GM18867 (cell line): ENCODE measurements around the gene INTS15.
A peak's percentile ranks its signal among the peaks of the same experiment; 100 is the strongest.
"Not testable (repeated sequence)": the region's sequence is repeated elsewhere in the genome, so short reads cannot be mapped to it uniquely, and the experiment has no call there.

ENCODE experiments used
- ATAC-seq: cut with Tn5 transposase; IDR thresholded peaks from one replicate; pipeline ENCODE4 v1.9.1; 2021; ENCODE audit warnings: mild to moderate bottlenecking, moderate library complexity; ENCODE audit not compliant: unreplicated experiment

Gene INTS15

GRCh38 chr7:6576867-6577368 is 12.9 kb upstream of the INTS15 start:
- not testable (repeated sequence) for ATAC-seq

DNA sequence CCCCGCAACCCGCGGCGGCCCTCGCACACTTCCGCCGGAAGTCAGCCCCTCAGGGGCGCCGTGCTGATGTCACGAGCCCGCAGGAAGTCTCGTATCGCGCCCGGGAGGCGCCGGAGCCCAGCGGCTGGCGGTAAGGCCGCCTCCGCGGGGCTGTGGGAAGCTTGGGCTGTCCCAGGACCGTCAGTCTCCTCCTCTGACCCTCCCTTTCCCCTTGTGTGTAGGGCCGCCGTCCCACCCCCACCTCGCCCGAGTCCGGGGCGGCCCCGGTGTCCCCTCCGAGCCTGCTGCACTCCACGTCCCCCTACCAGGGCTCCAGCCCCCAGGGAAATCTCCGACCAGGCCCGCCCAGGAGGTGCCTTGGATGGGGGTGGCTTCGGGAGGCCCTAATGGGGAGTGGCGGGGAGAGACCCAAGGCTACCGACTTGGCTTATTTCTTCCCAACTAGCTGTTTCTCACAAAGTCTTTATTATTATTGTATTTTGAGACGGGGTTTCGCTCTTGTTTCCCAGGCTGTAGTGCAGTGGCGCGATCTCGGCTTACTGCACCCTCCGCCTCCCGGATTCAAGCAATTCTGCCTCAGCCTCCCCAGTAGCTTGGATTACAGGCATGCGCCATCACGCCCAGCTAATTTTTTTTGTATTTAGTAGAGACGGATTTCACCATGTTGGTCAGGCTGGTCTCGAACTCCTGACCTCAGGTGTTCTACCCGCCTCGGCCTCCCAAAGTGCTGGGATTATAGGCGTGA is 12.3 kb upstream of the INTS15 start, which contains the start of gene ZDHHC4:
ZDHHC4 (plus strand) TSS at position 86 of the 745 bp plus-strand sequence. CDS start 3,108 bp downstream, outside the sequence.
- peak; percentile 97 for ATAC-seq

GRCh38 chr7:6578114-6579084 is 11.4 kb upstream of the INTS15 start:
- no peak for ATAC-seq

DNA sequence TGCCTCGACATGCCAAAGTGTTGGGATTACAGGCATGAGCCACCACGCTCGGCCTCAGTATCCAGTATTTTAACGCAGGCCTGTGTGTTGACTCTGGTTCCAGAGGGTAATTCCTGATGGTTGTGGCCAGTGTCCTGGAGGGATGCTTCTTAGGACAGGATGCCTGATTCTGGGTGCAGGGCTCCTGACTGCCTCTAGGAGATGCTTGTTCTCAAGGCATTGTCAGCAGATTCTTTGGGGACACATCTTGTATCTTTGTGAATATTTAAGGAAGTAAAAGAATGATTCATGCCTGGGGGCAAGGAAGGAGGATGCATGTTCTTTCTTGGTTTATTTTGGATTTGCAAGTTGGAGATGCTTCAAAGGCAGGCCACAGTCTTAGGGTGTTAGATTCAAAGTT is 10.4 kb upstream of the INTS15 start:
- no peak for ATAC-seq

GRCh38 chr7:6585746-6586432 is 3.9 kb upstream of the INTS15 start:
- not testable (repeated sequence) for ATAC-seq

GRCh38 chr7:6588566-6588965 is 1.3 kb upstream of the INTS15 start:
- no peak for ATAC-seq

- no peak for ATAC-seq
Observed at GRCh38 chr7:6589151-6589828, 531 bp upstream of the INTS15 start.

GRCh38 chr7:6590645-6591110 is 857 bp downstream of the INTS15 start:
- ATAC-seq, result peak; percentile 19

- ATAC-seq, result no peak
Observed at GRCh38 chr7:6600093-6600492, 10.3 kb downstream of the INTS15 start.

- no peak for ATAC-seq
Observed at GRCh38 chr7:6604458-6604857, 14.6 kb downstream of the INTS15 start.

GRCh38 chr7:6606866-6607583 is 17.2 kb downstream of the INTS15 start:
- no peak for ATAC-seq

DNA sequence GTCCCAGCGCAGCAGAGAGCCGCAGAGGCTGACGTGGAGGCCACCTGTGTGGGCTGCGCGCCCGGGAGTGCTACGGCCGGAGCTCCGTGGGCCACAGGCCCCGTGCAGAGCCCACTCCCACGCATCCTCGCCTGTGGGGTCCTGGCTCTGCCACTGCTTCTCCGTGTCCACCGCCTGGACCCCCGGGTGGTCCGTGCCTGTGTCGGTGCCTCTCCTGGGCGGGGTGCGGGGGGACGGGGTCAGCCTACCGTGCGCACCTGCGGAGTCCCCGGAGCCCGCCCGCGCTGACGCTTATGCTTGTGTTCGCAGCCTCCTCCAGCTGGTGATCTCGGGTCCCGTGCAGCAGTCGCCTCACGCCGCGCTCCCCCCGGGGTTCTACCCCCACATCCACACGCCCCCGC is 17.8 kb downstream of the INTS15 start:
- ATAC-seq, result no peak

GRCh38 chr7:6608081-6608480 is 18.3 kb downstream of the INTS15 start:
- no peak for ATAC-seq

- no peak for ATAC-seq
Observed at GRCh38 chr7:6608794-6609193, 19.0 kb downstream of the INTS15 start.

- ATAC-seq, result no peak
Observed at GRCh38 chr7:6612819-6613218, 23.0 kb downstream of the INTS15 start.

- no peak for ATAC-seq
Observed at GRCh38 chr7:6613706-6614105, 23.9 kb downstream of the INTS15 start.

GRCh38 chr7:6614953-6615722 is 25.3 kb downstream of the INTS15 start, which contains the start of gene ZNF853:
Gene ZNF853, plus strand, starts transcription at chr7:6615610. Its CDS starts 565 bp downstream, at chr7:6616175.
- ATAC-seq, result no peak

DNA sequence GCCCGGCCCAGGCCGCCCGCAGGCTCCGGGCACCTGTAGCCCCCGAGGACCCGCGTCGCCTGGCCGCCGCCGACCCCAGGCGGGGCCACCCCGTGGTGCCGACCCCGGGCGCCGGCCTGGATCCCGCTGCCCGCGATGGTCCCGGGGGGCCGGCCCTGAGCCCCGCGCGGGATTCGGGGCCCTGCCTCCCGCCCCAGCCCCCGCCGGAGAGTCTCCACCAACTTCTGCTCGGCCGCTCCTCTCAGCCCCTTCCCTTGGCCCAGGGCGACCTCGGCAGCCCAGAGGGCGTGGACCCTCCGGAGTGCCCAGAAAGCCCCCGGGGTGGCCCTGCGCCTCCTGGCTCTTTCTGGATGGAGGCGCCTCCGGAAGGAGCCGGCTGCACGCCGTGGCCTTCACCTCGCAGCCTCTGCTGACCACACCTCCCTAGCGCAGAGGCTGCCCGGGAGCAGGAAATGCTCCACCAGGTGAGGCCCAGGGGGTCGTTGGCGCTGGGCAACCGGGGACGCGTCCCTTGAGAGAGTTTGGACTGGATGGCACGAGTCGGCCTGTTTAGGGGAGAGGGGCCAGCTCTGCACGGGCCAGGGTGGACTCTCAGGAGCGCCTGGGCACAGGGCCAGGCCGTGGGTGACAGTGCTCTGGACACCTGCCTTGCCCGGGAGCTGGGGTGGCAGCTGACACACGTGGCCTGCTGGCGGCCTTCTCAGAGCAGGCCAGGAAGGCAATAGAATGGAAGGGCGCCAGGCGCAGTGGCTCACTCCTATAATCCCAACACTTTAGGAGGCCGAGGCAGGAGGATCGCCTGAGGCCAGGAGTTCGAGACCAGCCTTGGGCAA is 26.1 kb downstream of the INTS15 start:
- ATAC-seq, result no peak
